MM.1S (cell line): ENCODE measurements around the gene SLCO3A1.

Source experiments
- DNase-seq: peaks from one replicate; pipeline ENCODE4 v3.0.0-alpha.2; 2015
- H2AFZ ChIP-seq: fragments of 300-600 bp; sonication (generic); 2 replicates; pipeline ENCODE4 v1.6.0; 2016; ENCODE audit warnings: antibody characterized with exemption, low read length
- H3F3A ChIP-seq: fragments of 300-600 bp; sonication (generic); 2 replicates; pipeline ENCODE4 v1.6.1; 2016; ENCODE audit warnings: mild to moderate bottlenecking, antibody characterized with exemption, low read length, moderate library complexity, mixed read lengths; ENCODE audit not compliant: insufficient read depth
- H3K27ac ChIP-seq: fragments of 300-600 bp; sonication (generic); 2 replicates; pipeline ENCODE4 v1.5.1; 2016; ENCODE audit warnings: mild to moderate bottlenecking, low read length
- H3K27me3 ChIP-seq: fragments of 300-600 bp; sonication (generic); replicated peaks from 2 replicates; pipeline ENCODE4 v1.6.0; 2016; ENCODE audit warnings: low read length; ENCODE audit not compliant: insufficient read depth
- H3K36me3 ChIP-seq: fragments of 300-600 bp; sonication (generic); replicated peaks from 2 replicates; pipeline ENCODE4 v1.6.1; 2016; ENCODE audit warnings: mild to moderate bottlenecking, low read length, mixed read lengths; ENCODE audit not compliant: insufficient read depth
- H3K4me1 ChIP-seq: fragments of 300-600 bp; sonication (generic); 2 replicates; pipeline ENCODE4 v1.6.1; 2016; ENCODE audit warnings: low read length, mixed read lengths
- H3K4me2 ChIP-seq: fragments of 300-600 bp; sonication (generic); 2 replicates; pipeline ENCODE4 v1.6.0; 2016; ENCODE audit warnings: low read depth, low read length
- H3K4me3 ChIP-seq: fragments of 300-600 bp; sonication (generic); 2 replicates; pipeline ENCODE4 v1.5.1; 2016; ENCODE audit warnings: low read length, mixed read lengths
- H3K79me2 ChIP-seq: fragments of 300-600 bp; sonication (generic); 2 replicates; pipeline ENCODE4 v1.6.1; 2016; ENCODE audit warnings: mixed run types, low read length, mixed read lengths
- H3K9ac ChIP-seq: fragments of 300-600 bp; sonication (generic); 2 replicates; pipeline ENCODE4 v1.6.1; 2016; ENCODE audit warnings: low read length, mixed read lengths
- H3K9me2 ChIP-seq: fragments of 300-600 bp; sonication (generic); replicated peaks from 2 replicates; pipeline ENCODE4 v1.6.1; 2016; ENCODE audit warnings: mild to moderate bottlenecking, low read length, mixed read lengths; ENCODE audit not compliant: insufficient read depth
- H3K9me3 ChIP-seq: fragments of 300-600 bp; sonication (generic); replicated peaks from 2 replicates; pipeline ENCODE4 v1.6.1; 2016; ENCODE audit warnings: mild to moderate bottlenecking, low read length, mixed read lengths; ENCODE audit not compliant: insufficient read depth
- H4K20me1 ChIP-seq: fragments of 300-600 bp; sonication (generic); 2 replicates; pipeline ENCODE4 v1.6.1; 2016; ENCODE audit warnings: mild to moderate bottlenecking, low read length, moderate library complexity, mixed read lengths; ENCODE audit not compliant: insufficient read depth
- CTCF ChIP-seq: fragments of 300-600 bp; sonication (generic); IDR thresholded peaks from 2 replicates; pipeline ENCODE4 v1.5.1; 2016; ENCODE audit warnings: antibody characterized with exemption, low read length, mixed read lengths
- EZH2 ChIP-seq: fragments of 300-600 bp; sonication (generic); optimal IDR thresholded peaks from 2 replicates; pipeline ENCODE3; 2017; ENCODE audit warnings: low read depth, mild to moderate bottlenecking, antibody characterized with exemption, low read length, mixed read lengths
- EZH2phosphoT487 ChIP-seq: fragments of 300-600 bp; sonication (generic); IDR thresholded peaks from 2 replicates; pipeline ENCODE4 v1.6.1; 2018; ENCODE audit warnings: antibody characterized with exemption, low read length

Gene SLCO3A1

GRCh38 chr15:92118162-92118935 is 264.8 kb downstream of the SLCO3A1 start:
- Histone ChIP-seq H3K4me2 (no peak overlapping the region), H3K4me1 (peaks cover 4% of the 10 kb centered on the region; the same call in 1 of the 2 replicates), H3K4me3 (no peak overlapping the region), H3K9me2 (no peaks in the 10 kb centered on the region), H3K27ac (no peak overlapping the region), H3K36me3 (no peaks in the 10 kb centered on the region), H3K9me3 (no peaks in the 10 kb centered on the region), H2AFZ (no peak overlapping the region), H3F3A (no peaks in the 10 kb centered on the region), H3K79me2 (no peaks in the 10 kb centered on the region), H3K9ac (no peak overlapping the region), H4K20me1 (no peaks in the 10 kb centered on the region), H3K27me3 (no peaks in the 10 kb centered on the region)
- no peak for DNase-seq
- TF ChIP-seq EZH2: no peak
- TF ChIP-seq EZH2phosphoT487: no peak
- TF ChIP-seq CTCF: no peak

- no peak overlapping the region for H2AFZ ChIP-seq
- no peak overlapping the region for H3K9ac ChIP-seq
- no peak for DNase-seq
- H3K9me2 ChIP-seq: no peaks in the 10 kb centered on the region
- H3K9me3 ChIP-seq: no peaks in the 10 kb centered on the region
- no peak overlapping the region for H3K27ac ChIP-seq
- no peaks in the 10 kb centered on the region for H3F3A ChIP-seq
- H3K79me2 ChIP-seq: no peaks in the 10 kb centered on the region
- H3K4me3 ChIP-seq: no peak overlapping the region
- TF ChIP-seq CTCF (no peak), EZH2phosphoT487 (no peak), EZH2 (no peak)
- no peaks in the 10 kb centered on the region for H3K27me3 ChIP-seq
- H3K4me1 ChIP-seq: peaks cover 4% of the 10 kb centered on the region; the same call in 1 of the 2 replicates
- no peaks in the 10 kb centered on the region for H4K20me1 ChIP-seq
- no peaks in the 10 kb centered on the region for H3K36me3 ChIP-seq
- no peak overlapping the region for H3K4me2 ChIP-seq
Observed at GRCh38 chr15:92118936-92119325, 265.4 kb downstream of the SLCO3A1 start.

- H4K20me1 ChIP-seq: no peaks in the 10 kb centered on the region
- TF ChIP-seq EZH2 (no peak), CTCF (no peak), EZH2phosphoT487 (no peak)
- H3F3A ChIP-seq: no peaks in the 10 kb centered on the region
- no peaks in the 10 kb centered on the region for H3K36me3 ChIP-seq
- no peaks in the 10 kb centered on the region for H3K9me3 ChIP-seq
- H3K27ac ChIP-seq: no peak overlapping the region
- no peak overlapping the region for H3K4me2 ChIP-seq
- H3K27me3 ChIP-seq: no peaks in the 10 kb centered on the region
- no peak overlapping the region for H3K9ac ChIP-seq
- no peaks in the 10 kb centered on the region for H3K79me2 ChIP-seq
- no peak for DNase-seq
- no peaks in the 10 kb centered on the region for H3K9me2 ChIP-seq
- H3K4me1 ChIP-seq: peaks cover 4% of the 10 kb centered on the region; the same call in 1 of the 2 replicates
- H2AFZ ChIP-seq: no peak overlapping the region
- no peak overlapping the region for H3K4me3 ChIP-seq
Observed at GRCh38 chr15:92120094-92120795, 266.7 kb downstream of the SLCO3A1 start.
